K562 (cell line): ENCODE data around the gene DNAJC9. TPM values are rescaled to one million over a fixed set of nuclear protein-coding genes. Genes with fewer than 3 reads are reported as not detected.
A peak's percentile ranks its signal among the peaks of the same experiment; 100 is the strongest.

Experiments
- ATAC-seq: fragments of 200-7000 bp; cut with Tn5 transposase; 3 replicates; pipeline ENCODE4 v1.9.1; 2020; ENCODE audit warnings: moderate library complexity
- BruUV-seq: library from RNA; stranded (reverse); fragments of 400-500 nt; replicated peaks from 2 replicates; lab custom pipeline; 2021; lab: Mats Ljungman, UMichigan
- CTCF ChIA-PET: fragments of 300-600 bp; formaldehyde crosslinking; extraction: SDS; loops from one replicate; lab custom pipeline; 2021; ENCODE audit warnings: low intra/inter-chr PET ratio; lab: Yijun Ruan, JAX
- POLR2A ChIA-PET: fragments of 300-600, 350-650 bp; sonication (Branson Sonifier 250); formaldehyde crosslinking; extraction: SDS; loops from one replicate; lab custom pipeline; 2021; ENCODE audit warnings: antibody characterized with exemption, inconsistent platforms; lab: Yijun Ruan, JAX
- DNase-seq, 4 experiments: peaks; one replicate each; pipeline versions ENCODE4 v3.0.0 to v3.0.0-alpha.2; 2011 to 2018; ENCODE audit warnings: low spot score in 3 of 4, mixed read lengths in 3 of 4; ENCODE audit errors: extremely low read depth in 1 of 4
- FAIRE-seq: peaks from 2 replicates; lab custom pipeline; 2011; peaks lifted over from hg19 to GRCh38; lab: Jason Lieb, UNC
- H2AFZ ChIP-seq: 2 replicates; pipeline ENCODE4 v1.6.0; 2011; ENCODE audit warnings: low read depth, low read length, control low read depth, inconsistent platforms
- H3K27ac ChIP-seq: fragments of 200-600 bp; 3 replicates; pipeline ENCODE4 v1.8.0; 2011; ENCODE audit warnings: low read depth, mild to moderate bottlenecking, control low read depth, inconsistent platforms, low read length, moderate library complexity, mixed read lengths; ENCODE audit errors: extremely low read depth
- H3K27me3 ChIP-seq, 2 experiments: fragments of 300-600 bp in 1 of 2; 2 replicates in 1 of 2; 3 replicates in 1 of 2; pipeline versions ENCODE4 v1.6.0 to v1.8.0; 2011; ENCODE audit warnings: inconsistent platforms in 2 of 2, low read length in 2 of 2, mild to moderate bottlenecking in 1 of 2, mixed read lengths in 1 of 2, moderate library complexity in 1 of 2; ENCODE audit not compliant: control insufficient read depth in 2 of 2, insufficient read depth in 2 of 2
- H3K36me3 ChIP-seq: fragments of 300-600 bp; 3 replicates; pipeline ENCODE4 v1.8.0; 2011; ENCODE audit warnings: mild to moderate bottlenecking, low read length, inconsistent platforms; ENCODE audit not compliant: control insufficient read depth, insufficient read depth
- H3K4me1 ChIP-seq, 2 experiments: fragments of 200-600 bp in 1 of 2; replicated peaks in 1 of 2; 2 replicates in 1 of 2; 3 replicates in 1 of 2; pipeline versions ENCODE4 v1.5.1 to v1.8.0; 2011; ENCODE audit warnings: inconsistent platforms in 2 of 2, low read length in 2 of 2, mild to moderate bottlenecking in 1 of 2, mixed read lengths in 1 of 2, moderate library complexity in 1 of 2; ENCODE audit not compliant: control insufficient read depth in 2 of 2, insufficient read depth in 2 of 2
- H3K4me2 ChIP-seq: 2 replicates; pipeline ENCODE4 v1.6.1; 2011; ENCODE audit warnings: low read length, control low read depth, inconsistent platforms, mixed read lengths; ENCODE audit not compliant: insufficient read depth
- H3K4me3 ChIP-seq: fragments of 200-600 bp; sonication (generic), shearing (Covaris generic); 2 replicates; pipeline ENCODE4 v1.5.1; 2016; ENCODE audit warnings: control low read depth, inconsistent platforms
- H3K79me2 ChIP-seq: fragments of 200-600 bp; 3 replicates; pipeline ENCODE4 v1.8.0; 2011; ENCODE audit warnings: low read length, inconsistent platforms; ENCODE audit not compliant: control insufficient read depth, insufficient read depth
- H3K9ac ChIP-seq, 2 experiments: 2 replicates each; pipeline versions ENCODE4 v1.6.0 to v1.6.1; 2011; ENCODE audit warnings: low read depth in 2 of 2, low read length in 2 of 2, control low read depth in 1 of 2, inconsistent platforms in 1 of 2, mild to moderate bottlenecking in 1 of 2, mixed read lengths in 1 of 2; ENCODE audit not compliant: insufficient read depth in 1 of 2
- H3K9me1 ChIP-seq: one replicate; pipeline ENCODE4 v1.6.0; 2011; ENCODE audit warnings: inconsistent platforms, mild to moderate bottlenecking, low read length, moderate library complexity; ENCODE audit not compliant: control insufficient read depth, insufficient read depth
- H3K9me3 ChIP-seq: replicated peaks from 2 replicates; pipeline ENCODE4 v1.5.1; 2011; ENCODE audit warnings: low read depth, low read length, inconsistent platforms; ENCODE audit not compliant: control insufficient read depth, insufficient read depth
- H4K20me1 ChIP-seq: replicated peaks from 2 replicates; pipeline ENCODE4 v1.6.1; 2011; ENCODE audit warnings: low read length, inconsistent platforms, mixed read lengths; ENCODE audit not compliant: control insufficient read depth, insufficient read depth
- CHD1 ChIP-seq: fragments of 200-600 bp; sonication (generic); IDR thresholded peaks from one replicate; pipeline ENCODE4 v1.6.1; 2012; ENCODE audit warnings: mild to moderate bottlenecking, moderate library complexity, low read length, inconsistent platforms
- EWSR1 ChIP-seq: fragments of 450-650 bp; IDR thresholded peaks from 2 replicates; pipeline ENCODE4 v1.6.1; 2018; ENCODE audit warnings: borderline replicate concordance, mild to moderate bottlenecking, low read depth, moderate library complexity; ENCODE audit not compliant: partially characterized antibody
- JUNB ChIP-seq: fragments of 450-650 bp; formaldehyde crosslinking; conservative IDR thresholded peaks from 2 replicates; pipeline ENCODE4 v1.4.0; 2020; ENCODE audit warnings: mild to moderate bottlenecking
- MBD2 ChIP-seq: sonication (generic); IDR thresholded peaks from 2 replicates; pipeline ENCODE4 v1.6.1; 2016; ENCODE audit warnings: low read depth, borderline replicate concordance
- NFRKB ChIP-seq: fragments of 450-650 bp; IDR thresholded peaks from 2 replicates; pipeline ENCODE4 v1.6.1; 2016; ENCODE audit warnings: low read depth
- NR2C2 ChIP-seq, 2 experiments: fragments of 200-800 bp in 1 of 2; sonication (Bioruptor generic) in 1 of 2; sonication (generic) in 1 of 2; formaldehyde crosslinking in 1 of 2; IDR thresholded peaks; 2 replicates each; pipeline versions ENCODE4 v1.6.1 to v1.8.0; 2016 to 2022; ENCODE audit warnings: mild to moderate bottlenecking in 1 of 2, missing compliant biosample characterization in 1 of 2, missing genetic modification characterization in 1 of 2, missing genetic modification reagents in 1 of 2
- POLR2AphosphoS5 ChIP-seq: IDR thresholded peaks from 2 replicates; pipeline ENCODE4 v1.6.1; 2011; ENCODE audit warnings: mild to moderate bottlenecking, low read depth, low read length, moderate library complexity; ENCODE audit not compliant: control insufficient read depth, insufficient read depth
- POLR2G ChIP-seq: fragments of 200-400 bp; formaldehyde crosslinking; IDR thresholded peaks from 2 replicates; pipeline ENCODE4 v1.6.1; 2017; ENCODE audit warnings: low read depth, mild to moderate bottlenecking, antibody characterized with exemption, low read length, moderate library complexity
- SP2 ChIP-seq: IDR thresholded peaks from 2 replicates; pipeline ENCODE4 v1.6.1; 2011; ENCODE audit warnings: mild to moderate bottlenecking, low read depth, low read length, moderate library complexity; ENCODE audit not compliant: poor library complexity, severe bottlenecking; ENCODE audit errors: extremely low read depth
- THRAP3 ChIP-seq: fragments of 450-650 bp; IDR thresholded peaks from 2 replicates; pipeline ENCODE4 v1.6.1; 2016; ENCODE audit warnings: mild to moderate bottlenecking, inconsistent platforms, borderline replicate concordance
- TSC22D4 ChIP-seq: fragments of 450-650 bp; IDR thresholded peaks from 2 replicates; pipeline ENCODE4 v1.6.1; 2016; ENCODE audit warnings: missing genetic modification characterization, missing biosample characterization, control low read depth
- ZNF121 ChIP-seq: sonication (generic); formaldehyde crosslinking; conservative IDR thresholded peaks from 2 replicates; pipeline ENCODE4 v1.8.0; 2022; ENCODE audit warnings: missing genetic modification reagents
- ZNF445 ChIP-seq: fragments of 250-450 bp; sonication (Bioruptor Pico); IDR thresholded peaks from 2 replicates; pipeline ENCODE4 v1.4.0; 2020; ENCODE audit warnings: low read depth, mild to moderate bottlenecking, moderate library complexity
- ZNF586 ChIP-seq: fragments of 450-650 bp; formaldehyde crosslinking; conservative IDR thresholded peaks from 2 replicates; pipeline ENCODE4 v1.4.0; 2020; ENCODE audit warnings: mild to moderate bottlenecking, moderate library complexity
- ZNF589 ChIP-seq: fragments of 200-800 bp; sonication (Bioruptor generic); IDR thresholded peaks from 2 replicates; pipeline ENCODE4 v1.6.1; 2016; ENCODE audit warnings: low read depth, missing genetic modification characterization, missing compliant biosample characterization
- WGBS: fragments of 100-300 bp; shearing (Covaris generic); methylation state at CpG from one replicate; pipeline ENCODE4 v1.1.6; 2016; ENCODE audit warnings: low coverage, mixed read lengths; ENCODE audit not compliant: insufficient coverage; ENCODE audit errors: missing lambda C conversion rate; 5-methylcytosine and 5-hydroxymethylcytosine counted together
- in situ Hi-C: fragments of 300-500 bp; cut with MboI; formaldehyde crosslinking; loops from 4 replicates; pipeline ENCODE4 v1.15.0; 2018; ENCODE audit warnings: inconsistent platforms, mixed read lengths
- intact Hi-C: fragments of 100-400 bp; cut with micrococcal nuclease; formaldehyde crosslinking; loops from 2 replicates; pipeline ENCODE4 v1.14.2; 2022
- polyA plus RNA-seq, 8 experiments: library from polyadenylated mRNA; depleted of rRNA in 4 of 8; stranded (reverse) in 5 of 8; unstranded in 3 of 8; fragments of >200 nt; fragmentation: Nextera tagmentation in 2 of 8; fragmentation: Illumina TruSeq in 1 of 8; extraction: Ambion mirVana in 2 of 8; extraction: Trizol in 1 of 8; gene quantifications; 2 replicates each; pipeline versions ENCODE4 v1.2.1 to v1.2.3, GENCODE V29; 2011 to 2014; ENCODE audit warnings: inconsistent platforms in 1 of 8, missing spikeins in 1 of 8
- total RNA-seq, 7 experiments: library from RNA; depleted of rRNA in 6 of 7; stranded (reverse); fragments of >200 nt in 6 of 7; fragmentation: Illumina TruSeq in 2 of 7; extraction: Trizol in 2 of 7; gene quantifications; 2 replicates each; pipeline versions ENCODE4 v1.2.1 to v1.2.3, GENCODE V29; 2011 to 2021; ENCODE audit warnings: low replicate concordance in 1 of 7
- TF ChIP-seq, protein P1 (sequence below): fragments of 250-450 bp; sonication (Bioruptor Pico); IDR thresholded peaks from 2 replicates; pipeline ENCODE4 v1.8.0; 2022; ENCODE audit warnings: moderate library complexity, mild to moderate bottlenecking, inconsistent platforms

DNAJC9 gene
- total and polyA plus RNA-seq, 9 of the 15 experiments (the other 6 are each of a cell fraction or from before 2014, with no cell fraction given) = 66.7 to 133 (median 102) TPM

DNA sequence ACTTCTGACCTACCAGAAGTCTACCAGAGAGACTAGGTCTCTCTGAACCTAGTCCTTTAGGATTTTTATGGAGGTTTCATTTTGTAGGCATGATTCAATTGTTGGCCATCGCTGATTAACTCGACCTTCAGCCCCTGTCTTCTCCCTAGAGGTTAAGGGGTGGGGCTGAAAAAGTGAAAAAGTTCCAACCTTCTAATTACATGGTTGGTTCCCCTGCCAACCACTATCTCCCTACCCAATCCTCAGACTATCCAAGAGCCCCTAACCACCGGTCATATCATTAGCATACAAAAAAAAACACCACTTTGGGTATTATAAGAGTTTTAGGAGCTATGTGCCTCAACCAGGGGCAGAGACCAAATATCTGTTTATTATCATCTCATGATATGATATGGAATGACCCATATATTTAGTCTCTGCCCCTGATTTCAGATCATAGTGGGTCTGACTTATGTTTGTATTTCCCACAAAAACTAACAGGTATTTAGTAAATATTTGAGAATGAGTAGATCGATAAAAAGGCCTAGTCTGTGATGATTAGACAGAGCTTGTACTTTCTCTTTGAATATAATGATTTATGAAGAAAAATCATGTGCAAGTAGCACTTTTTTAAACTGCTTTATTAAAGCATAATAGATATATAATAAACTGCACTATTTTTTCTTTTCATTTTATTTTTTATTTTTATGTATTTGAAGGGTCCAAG, 35.8 kb downstream of the DNAJC9 start (continued):
- TF ChIP-seq NFRKB (no peak), NR2C2 (CRISPR knock-in tag; IDR thresholded peaks at IDR 0.05) (no peak), NR2C2 (tag; IDR thresholded peaks at IDR 0.05) (peak; percentile 61; the same call in 1 of the 2 replicates), JUNB (CRISPR knock-in tag) (no peak), EWSR1 (no peak), CHD1 (no peak), ZNF445 (CRISPR knock-in tag) (no peak)
- TF ChIP-seq, protein P1, sequence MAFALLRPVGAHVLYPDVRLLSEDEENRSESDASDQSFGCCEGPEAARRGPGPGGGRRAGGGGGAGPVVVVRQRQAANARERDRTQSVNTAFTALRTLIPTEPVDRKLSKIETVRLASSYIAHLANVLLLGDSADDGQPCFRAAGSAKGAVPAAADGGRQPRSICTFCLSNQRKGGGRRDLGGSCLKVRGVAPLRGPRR = no peak

DNA sequence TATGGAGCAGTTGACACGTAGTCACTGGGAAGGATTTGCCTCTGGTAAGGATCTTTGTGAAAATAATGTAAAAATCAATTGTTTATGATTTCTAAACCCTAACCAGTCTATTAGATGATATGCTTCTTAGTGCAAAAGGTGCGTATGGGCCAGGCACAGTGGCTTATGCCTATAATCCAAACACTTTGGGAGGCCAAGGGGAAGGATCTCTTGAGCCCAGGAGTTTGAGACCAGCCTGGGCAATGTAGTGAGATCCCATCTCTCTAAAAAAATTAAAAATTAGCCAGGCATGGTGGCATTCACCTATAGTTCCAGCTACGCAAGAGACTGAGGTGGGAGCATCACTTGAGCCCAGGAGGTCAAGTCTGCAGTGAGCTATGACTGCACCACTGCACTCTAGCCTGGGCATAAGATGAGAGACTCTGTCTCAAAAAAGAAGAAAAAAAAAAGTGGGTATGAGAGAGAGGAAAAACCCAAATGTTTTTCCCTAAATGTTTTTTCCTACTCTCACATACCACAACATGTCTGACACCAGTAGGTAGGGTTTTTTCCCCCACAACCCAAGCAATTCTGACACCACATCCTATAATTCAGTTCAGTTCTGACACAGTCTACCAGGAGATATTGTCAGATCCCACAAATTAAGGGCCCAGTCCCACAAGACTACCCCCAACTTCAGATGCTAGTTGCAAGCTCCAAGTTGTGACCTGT, 36.5 kb downstream of the DNAJC9 start:
- H3K79me2 ChIP-seq = no peaks in the 10 kb centered on the region
- peaks cover 0 to 10% of the 10 kb centered on the region in 2 experiments; a peak in 2 of 5 replicates for H3K4me1 ChIP-seq
- ATAC-seq = no peak
- no peaks in the 10 kb centered on the region for H4K20me1 ChIP-seq
- 58% methylated on average over 3 of the region's 3 CpGs for WGBS
- no peak overlapping the region for H3K4me2 ChIP-seq
- in situ Hi-C loops (no loop called here), intact Hi-C loops (no loop called here)
- CTCF ChIA-PET = no interaction called here
- no peak overlapping the region for H3K27ac ChIP-seq
- no peaks in the 10 kb centered on the region for H3K9me1 ChIP-seq
- no peaks in the 10 kb centered on the region for H3K27me3 ChIP-seq
- no peak overlapping the region for H2AFZ ChIP-seq
- BruUV-seq = no TSS peak
- H3K9ac ChIP-seq = no peak overlapping the region
- no peak for DNase-seq
- no peak for FAIRE-seq
- TF ChIP-seq SP2 (no peak), POLR2G (no peak), ZNF589 (CRISPR knock-in tag) (no peak), POLR2AphosphoS5 (no peak), ZNF586 (CRISPR knock-in tag) (no peak), MBD2 (no peak), THRAP3 (no peak), ZNF121 (CRISPR knock-in tag) (peak; percentile 70), TSC22D4 (no peak)
- H3K4me3 ChIP-seq = no peak overlapping the region
- no peaks in the 10 kb centered on the region; the same call in 1 of the 2 replicates for H3K9me3 ChIP-seq
- POLR2A ChIA-PET = interaction anchor here (0.5 to 1.2 kb wide), 3 partner anchors 11 to 112 kb away, joined by 3 read pairs; no protein-coding TSS in a partner anchor
- H3K36me3 ChIP-seq = no peaks in the 10 kb centered on the region
